HG03342 (cell line): ENCODE results near the gene NUAK2.

Experiments
- ATAC-seq: cut with Tn5 transposase; IDR thresholded peaks from one replicate; pipeline ENCODE4 v1.9.1; 2021; ENCODE audit warnings: mild to moderate bottlenecking, moderate library complexity; ENCODE audit not compliant: unreplicated experiment

Gene NUAK2

DNA sequence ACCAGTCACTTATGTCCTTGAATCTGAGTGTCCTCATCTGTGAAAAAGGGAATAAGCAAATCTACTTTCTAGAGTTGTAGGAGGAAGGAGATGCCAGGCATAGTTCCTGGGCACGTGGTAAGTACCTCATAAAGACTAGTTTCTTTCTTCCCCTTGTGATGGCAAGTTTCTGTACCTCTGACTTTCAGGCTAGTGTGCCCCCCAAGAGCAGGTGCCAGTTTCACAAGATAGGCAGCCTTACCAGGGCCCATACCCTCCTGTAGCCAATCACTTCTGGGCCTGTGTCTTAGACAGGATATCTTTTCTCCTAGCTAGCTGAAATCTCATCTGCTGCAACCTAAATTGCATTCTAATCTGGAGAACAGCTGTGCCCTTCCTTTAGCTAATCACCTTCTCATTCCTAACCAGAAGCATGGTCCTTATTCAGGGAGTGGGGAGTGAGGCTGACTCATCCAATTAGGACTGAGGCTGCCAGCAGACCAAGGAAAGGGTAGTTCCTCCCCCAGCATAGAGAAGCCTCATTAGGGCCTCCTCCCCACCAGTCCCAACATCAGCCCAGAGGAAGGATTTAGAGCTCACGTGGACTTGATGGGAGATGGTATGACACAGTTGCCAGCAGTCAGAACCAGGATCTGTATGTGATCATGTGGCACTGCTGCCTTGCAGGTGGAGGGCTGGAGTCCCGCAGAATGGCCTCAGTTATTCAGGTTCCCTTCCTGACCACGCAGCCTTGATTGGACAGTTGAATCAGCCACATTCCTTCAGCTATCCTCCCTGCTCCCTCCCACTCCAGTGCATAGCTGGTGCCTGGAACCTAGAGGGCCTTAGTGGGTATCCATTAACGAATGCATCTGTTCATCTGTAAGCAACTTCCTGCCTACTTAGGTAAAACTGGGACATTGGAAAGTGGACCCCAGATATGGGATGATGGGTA lies 27.3 kb upstream of the NUAK2 start:
- no peak for ATAC-seq

DNA sequence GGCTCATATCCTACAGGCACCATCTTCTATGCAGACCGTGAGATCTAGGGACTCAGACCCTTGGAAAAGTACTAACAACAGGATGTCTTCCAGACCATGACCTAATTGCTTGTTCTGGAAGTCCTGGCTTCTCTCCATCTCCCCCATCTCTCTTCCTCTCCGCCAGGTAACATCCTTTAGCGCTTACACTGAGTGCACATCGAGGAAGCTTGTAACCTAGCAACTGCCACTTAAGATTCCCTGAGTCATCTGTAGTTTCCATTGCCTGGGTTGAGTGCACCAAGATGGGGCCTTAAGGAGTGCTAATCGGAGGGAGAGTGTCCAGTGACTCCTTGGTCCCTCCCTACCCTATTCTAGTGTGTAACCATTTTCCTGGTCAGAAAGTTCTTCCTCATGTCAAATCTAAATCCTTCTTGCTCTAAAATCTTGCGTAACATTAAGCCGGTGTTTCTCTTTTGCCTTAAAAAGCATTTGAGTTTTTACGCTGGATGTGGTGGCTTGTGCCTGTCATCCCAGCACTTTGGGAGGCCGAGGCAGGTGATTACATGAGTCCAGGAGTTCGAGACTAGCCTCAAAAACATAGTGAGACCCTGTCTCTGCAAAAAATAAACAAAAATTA lies 25.5 kb upstream of the NUAK2 start:
- ATAC-seq: no peak

DNA sequence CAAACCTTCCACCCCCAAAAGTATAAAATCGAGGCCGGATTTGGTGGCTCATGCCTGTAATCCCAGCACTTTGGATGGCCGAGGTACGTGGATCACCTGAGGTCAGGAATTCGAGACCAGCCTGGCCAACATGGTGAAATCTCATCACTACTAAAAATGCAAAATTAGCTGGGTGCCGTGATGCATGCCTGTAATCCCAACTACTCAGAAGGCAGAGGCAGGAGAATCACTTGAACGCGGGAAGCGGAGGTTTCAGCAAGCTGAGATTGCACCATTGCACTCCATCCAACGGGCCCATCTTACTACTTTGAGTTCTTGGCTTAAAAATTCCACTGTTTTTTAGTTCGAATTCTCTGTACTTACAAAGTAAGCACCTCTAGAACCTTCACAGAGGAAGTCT lies 24.2 kb upstream of the NUAK2 start:
- no peak for ATAC-seq

DNA sequence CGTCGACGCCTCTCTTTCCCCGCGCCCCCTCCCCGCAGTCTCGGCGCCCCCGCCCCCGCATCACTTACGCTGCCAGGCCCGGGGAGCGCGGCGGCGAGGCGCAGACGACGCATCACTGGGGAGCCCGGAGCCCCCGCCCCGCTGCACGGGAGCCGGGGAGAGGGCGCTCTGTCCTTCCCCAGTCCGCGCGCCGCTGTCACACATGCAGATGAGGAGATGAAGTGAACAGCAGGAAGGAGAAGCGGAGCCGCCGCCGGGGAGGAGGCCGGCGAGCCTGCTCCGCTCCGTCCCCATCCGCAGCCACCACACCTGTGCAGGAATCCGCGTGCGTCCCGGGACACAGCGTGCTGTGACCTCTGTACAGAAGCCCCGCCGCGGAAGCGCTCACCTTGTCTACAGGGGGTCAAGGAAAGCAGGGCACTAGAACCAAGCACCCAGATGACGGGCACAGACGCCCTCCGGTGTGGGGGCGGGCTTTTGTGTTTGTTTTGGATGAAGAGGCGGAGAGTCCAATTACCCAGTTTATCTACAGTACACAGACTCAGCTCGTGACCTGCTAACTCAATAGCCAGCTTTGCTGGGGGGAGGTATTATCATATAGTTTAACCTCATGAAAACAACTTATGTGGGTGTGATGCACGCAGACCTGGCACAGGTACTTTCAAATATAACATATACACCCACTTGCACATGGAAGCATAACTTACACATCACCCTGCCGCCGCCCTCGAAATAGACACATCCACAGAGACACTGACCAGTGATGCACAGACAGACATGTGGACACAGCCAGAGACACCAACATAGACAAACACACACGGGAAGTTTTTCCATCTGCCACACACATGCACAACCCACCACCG lies 22.8 kb upstream of the NUAK2 start:
- ATAC-seq: no peak

DNA sequence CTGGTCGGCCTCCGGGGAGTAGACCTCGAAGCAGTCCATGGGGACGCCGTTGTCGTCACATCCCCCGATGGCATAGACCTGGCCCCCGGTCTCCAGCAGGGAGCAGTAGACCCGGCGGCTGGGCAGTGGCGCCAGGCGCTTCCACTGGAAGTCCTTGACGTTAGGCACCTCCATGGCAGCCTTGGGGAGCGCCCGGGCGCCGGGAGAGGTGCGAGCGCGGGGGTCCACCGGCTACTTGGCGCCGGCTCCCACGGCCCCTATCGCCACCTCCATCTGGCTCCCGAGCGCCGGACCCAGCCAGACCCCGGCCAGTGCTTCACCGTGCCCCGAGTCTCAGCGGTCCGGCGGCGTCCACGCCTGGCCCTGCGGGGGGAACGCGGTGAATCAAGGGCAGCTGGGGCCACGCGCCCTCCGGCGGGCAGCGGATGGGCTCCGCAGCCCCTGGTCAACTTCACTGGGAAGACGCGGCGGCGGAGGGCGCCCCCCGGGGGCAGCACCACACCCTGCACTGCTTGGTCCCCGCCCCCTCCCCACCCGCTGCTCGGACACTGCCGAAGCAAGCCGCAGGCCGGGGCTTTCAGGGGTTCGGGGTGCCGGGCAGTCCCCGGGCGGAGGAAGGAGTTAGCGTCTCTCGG lies 22.0 kb upstream of the NUAK2 start:
- ATAC-seq: no peak

DNA sequence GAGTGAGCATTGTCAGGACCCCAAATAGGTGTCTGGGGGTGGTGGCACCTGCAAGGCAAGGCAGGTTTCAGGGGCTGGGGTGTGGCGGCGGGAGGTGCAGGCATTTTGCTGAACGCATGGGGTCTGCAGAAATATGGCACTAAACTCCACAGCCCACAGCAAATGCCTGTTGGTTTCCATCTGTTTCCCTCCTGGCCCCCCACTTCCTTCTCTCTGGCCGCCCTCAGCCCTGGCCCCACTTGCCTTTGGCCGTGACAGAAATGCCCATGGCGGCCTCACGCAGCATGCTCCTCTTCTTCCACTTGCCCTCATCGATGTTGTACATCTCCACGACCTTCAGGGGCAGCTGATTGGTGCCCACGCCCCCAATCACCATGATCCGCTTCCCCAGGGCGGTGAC lies 21.4 kb upstream of the NUAK2 start:
- ATAC-seq: no peak

DNA sequence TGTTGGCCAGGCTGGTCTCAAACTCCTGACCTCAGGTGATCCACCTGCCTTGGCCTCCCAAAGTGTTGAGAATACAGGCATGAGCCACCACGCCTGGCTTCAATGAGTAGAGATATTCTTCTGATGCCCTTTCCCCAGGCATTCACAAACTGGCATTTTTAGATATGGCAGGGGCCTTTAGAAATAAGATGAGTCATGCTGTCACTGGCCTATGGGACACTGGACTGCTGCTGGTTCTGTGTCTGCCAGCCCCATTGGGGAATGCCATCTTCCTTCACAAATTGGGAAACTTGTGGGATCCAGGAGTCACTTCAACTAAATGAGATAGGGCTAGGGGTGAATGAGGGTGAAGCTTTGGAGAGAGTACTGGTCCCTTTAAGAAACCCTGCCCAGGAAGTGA lies 19.1 kb upstream of the NUAK2 start:
- ATAC-seq: no peak

DNA sequence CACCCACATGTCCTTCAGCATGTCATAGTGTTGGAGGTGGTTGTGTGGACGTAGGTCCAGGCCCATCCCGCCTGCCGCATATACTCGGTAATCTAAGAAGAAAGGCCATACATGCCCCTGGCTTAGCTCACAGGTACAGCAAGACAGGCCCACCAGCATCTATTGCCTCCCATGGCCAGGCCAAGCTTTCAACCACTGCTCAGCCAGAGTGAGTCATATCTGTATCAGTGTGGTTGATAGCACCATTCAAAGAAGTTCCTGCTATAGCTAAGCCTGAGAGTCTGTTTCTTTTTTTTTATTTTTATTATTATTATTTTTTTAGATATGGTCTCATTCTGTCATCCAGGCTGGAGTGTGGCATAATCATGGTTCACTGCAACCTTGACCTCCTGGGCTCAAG lies 18.2 kb upstream of the NUAK2 start:
- peak; percentile 66 for ATAC-seq

DNA sequence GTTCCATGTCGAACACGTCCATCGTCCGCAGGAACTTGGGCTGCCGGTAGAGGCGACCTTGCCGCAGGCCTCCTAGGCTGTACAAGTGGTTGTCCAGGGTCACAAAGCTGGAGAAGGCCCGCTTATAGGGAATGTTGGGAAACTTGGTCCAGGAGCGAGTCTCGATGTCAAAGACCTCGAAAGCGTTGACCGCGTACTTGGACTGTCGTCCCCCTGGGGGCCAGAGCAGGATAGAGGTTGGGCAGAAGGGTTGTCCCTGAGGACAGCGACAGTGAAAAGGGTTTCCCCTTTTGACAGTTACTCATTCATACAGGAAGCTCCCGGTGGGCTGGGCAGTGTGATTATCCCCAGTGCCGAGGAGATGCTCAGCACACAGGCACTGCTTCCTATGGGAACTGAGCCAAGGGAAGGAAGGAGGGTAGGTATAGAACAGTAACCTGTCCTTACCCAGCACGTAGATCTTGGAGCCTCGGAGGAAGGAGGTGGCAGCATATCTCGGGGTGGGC lies 17.7 kb upstream of the NUAK2 start:
- no peak for ATAC-seq

DNA sequence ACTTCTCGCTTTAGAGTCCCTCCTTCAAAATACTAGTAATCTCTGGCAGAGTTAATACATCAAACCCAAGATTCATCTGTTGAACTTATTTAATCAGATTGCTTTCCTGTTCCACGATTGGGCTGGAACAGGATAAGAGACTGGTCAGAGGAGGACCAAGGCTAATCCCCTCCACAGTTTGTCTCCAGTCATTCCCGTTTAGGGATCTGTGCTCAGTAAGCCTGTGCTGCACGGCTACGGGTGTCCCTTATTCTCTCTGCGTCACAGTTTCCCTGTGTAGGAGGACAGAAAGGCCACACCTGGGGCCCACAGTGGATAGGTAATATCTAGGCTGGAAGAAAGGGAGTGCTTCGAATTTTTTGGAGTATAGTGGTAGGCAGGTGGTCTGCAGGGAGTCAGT lies 16.5 kb upstream of the NUAK2 start:
- ATAC-seq: no peak

DNA sequence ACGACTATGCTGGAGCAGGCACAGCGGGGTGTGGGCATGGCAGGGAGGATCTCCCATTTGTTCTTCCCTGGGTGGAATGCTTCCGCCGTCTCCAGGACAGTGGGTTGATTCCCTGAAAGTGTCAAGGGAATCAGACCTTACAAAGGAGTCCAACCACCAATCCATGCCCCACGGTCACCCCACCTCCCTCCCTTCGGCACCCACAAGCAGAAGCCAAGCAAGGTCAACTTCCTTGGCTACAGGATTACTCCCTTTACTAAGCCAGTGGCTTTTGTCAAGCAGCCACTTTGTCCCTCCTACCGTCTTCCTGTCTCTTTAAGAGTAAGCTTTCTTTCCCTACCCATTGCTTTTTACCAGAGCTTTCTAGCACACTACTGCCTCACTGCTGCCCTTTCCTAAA lies 15.9 kb upstream of the NUAK2 start:
- ATAC-seq: no peak

DNA sequence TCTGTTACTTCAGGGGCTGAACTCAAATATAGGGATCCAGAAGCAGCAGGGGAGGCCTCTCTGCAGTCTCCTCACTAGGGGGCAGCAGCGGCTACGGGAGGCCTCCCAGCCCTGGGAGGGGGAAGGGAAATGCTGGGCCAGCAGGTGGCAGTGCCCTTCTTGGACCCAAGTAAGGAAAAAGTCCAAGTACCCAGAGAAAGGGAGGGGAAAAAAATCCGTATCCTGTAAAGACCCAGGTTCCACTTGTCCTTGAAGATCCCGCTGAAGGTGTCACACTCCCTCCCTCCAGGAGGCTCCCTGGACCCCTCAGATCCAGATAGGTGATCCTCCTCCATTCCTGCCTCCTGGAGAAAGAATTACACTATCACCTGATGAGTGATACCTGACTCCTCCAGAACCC lies 14.1 kb upstream of the NUAK2 start:
- ATAC-seq: peak; percentile 57

DNA sequence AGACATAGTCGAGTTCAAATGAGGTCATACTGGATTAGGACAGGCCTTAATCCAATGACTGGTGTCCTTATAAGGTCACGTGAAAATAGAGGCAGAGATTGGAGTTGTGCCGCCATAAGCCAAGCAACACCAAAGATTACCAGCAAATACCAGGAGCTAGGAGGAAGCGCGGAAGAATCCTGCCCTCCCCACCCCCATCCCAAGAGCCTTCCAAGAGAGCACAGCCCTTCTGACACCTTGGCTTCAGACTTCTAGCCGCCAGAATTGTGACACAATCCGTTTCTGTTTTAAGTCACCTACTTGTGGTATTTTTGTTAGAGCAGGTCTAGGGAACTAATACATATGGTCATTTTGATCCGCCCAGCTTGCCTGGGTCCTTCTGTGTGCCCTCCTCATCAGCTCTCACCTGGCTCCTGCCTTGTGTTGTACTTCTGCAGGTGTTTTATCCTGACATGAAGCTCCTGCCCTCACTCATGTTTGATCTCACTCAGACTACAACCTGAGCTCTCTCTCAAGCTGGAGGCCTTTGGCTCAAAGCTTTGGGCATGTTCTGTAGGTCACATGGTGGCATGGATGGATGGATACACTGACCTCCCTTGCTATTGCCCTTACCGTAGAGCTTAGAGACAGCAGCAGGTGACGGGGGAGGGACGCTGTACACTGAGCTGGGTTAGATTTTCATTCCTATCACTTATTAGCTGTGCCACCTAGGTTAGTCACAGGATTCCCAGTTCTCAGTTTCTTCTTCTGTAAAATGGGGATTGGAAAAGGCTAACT lies 10.7 kb upstream of the NUAK2 start:
- no peak for ATAC-seq

DNA sequence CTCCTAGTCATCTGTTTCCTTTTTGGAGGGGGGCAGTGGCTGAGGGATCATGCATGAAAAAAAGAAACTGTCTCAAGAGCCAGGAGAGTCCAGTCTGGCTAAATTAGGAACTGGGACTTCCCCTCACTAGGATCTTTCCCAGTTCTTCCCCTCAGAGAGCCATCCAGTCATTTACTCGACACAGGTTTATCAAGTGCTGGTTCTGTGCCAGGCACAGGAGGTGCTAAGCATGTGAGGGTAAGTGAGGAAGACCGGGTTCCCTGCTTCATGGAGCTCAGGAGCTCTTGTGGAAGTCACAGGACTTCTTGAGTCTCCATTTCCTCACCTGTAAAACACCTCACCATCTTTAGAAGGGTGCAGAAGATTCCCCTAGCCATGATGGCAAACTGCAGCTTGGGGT lies 8.6 kb upstream of the NUAK2 start:
- no peak for ATAC-seq

DNA sequence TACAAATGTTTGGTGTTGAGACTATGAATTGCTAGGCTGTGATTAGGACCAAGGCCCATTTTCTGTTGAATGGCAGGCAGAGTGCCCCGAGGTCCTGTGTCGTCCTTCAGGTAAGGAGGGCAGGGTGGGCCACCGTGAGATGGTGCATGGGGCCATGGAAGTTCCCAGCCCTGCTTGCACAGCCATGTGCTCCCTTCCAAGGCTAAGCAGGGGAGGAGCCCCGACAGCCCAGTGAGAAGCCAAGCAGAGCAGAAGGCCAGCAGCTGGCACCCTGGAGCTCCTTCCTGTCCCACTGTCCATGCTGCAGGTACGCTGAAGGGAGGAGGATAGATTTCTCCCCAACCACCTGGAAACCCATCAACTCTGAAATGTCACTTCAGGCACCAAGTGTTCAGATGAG lies 8.2 kb upstream of the NUAK2 start:
- no peak for ATAC-seq

DNA sequence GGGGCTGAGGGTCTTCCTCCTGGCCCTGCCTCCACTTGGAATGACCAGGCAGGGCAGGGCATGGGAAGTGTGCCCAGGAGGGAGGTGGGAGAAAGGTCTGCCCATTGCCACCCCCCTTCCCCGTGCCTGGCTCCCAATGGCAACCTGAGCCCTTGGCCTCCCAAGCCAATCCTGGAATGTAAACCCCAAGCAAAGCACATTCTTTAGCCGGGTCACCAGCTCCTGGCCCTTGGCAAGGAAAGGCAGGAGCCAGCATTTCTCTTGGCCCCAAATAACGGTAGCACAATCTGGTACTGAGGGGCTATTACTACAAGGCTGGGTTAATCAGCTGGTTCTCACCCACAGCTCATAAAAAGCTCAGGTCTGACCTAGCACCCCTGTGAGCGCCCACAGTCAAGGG lies 6.9 kb upstream of the NUAK2 start:
- no peak for ATAC-seq

DNA sequence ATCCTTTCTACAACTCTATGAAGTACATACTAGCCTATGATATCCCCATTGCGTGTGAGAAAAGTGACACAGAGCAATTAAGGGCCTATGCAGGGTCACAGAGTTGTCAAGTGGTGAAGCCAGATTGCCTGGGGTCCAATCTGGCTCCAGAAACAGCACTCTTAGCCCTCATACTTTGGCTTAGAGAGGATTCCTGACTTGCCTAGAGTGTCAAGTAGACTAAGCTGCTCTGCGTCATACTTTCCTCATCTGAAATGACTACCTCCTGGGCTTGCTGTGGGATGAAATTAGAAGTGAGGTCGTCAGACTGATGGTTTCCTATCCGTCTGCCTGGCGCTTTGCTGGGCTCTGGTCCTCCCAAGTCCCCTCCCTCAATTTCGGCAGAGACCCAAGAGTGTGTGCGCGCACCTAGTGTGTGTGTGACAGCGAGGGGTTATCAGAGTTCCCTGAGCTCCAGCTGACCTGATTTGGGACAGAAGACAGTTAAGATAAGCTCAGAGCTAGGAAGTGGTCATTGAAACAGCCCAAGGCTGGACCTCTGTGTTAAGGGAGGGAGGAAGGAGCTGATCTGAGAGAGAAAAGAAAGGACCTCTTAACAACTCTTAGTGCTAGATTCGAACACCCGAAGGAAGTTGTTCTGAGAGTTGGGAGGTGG lies 5.4 kb upstream of the NUAK2 start:
- ATAC-seq: no peak

DNA sequence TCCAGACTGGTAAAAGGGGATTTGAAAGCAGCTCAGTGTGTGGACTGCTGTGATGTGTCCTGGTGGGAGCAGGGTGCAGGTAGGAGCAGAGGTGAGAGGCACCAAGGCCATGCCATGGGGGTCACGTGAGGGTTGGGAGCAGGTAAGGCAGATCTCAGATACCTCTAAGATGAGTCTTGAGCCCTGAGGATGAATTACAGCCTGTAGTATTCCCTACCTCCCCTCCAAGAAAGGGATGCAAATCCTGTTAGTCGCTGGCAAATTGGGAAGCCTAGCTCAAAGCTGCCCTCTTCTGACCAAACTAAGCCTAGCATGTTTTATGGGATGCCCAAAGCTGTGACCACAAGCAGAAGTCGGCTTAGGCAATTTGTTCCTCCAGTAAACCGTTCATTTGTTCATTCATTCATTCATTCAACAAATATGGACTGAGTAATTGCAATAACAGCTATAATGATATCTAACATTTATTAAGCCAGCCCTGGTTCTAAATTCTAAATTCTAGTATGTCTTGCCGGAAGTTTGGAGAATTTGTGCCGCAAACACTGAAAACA lies 3.9 kb upstream of the NUAK2 start:
- no peak for ATAC-seq

DNA sequence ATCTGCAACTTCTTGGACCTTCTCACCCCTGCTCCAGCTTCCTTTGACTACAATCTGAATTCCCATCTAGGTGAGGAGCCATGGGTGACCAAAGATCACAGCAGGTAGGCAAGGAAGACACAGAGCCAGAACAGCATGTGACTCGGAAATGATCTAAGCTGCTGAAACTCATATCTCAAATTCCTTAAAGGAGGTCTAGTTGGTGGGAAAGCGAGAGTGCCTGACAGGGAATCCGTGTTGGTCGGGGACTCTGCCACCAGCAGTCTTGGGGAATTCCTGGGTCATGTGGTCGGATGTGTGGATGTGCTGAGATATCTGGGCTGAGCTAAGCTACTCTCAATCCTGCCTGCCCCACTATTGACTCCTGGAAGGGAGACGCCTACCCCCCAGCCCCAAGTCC lies 3.2 kb upstream of the NUAK2 start:
- no peak for ATAC-seq
